HepG2 (cell line): ENCODE measurements around the gene B4GALT2. TPM values are rescaled to one million over a fixed set of nuclear protein-coding genes. Genes with fewer than 3 reads are reported as not detected.

Experiments used
- CENPBD1 ChIP-seq: sonication (generic); formaldehyde crosslinking; IDR thresholded peaks from 2 replicates; pipeline ENCODE4 v1.8.0; 2022; ENCODE audit warnings: missing genetic modification reagents, low read depth, mild to moderate bottlenecking, borderline replicate concordance
- CHD4 ChIP-seq: fragments of 200-600 bp; sonication (generic); IDR thresholded peaks from 2 replicates; pipeline ENCODE4 v1.7.0; 2017; ENCODE audit warnings: mild to moderate bottlenecking, low read length, borderline replicate concordance
- ELK4 ChIP-seq: sonication (generic); formaldehyde crosslinking; IDR thresholded peaks from 2 replicates; pipeline ENCODE4 v1.9.0; 2021; ENCODE audit warnings: missing genetic modification reagents, borderline replicate concordance
- GLMP ChIP-seq: sonication (generic); formaldehyde crosslinking; IDR thresholded peaks from 2 replicates; pipeline ENCODE4 v1.9.0; 2021; ENCODE audit warnings: missing genetic modification reagents, mild to moderate bottlenecking, borderline replicate concordance
- IRF9 ChIP-seq: sonication (generic); formaldehyde crosslinking; IDR thresholded peaks from 2 replicates; pipeline ENCODE4 v1.8.0; 2022; ENCODE audit warnings: missing genetic modification reagents, mild to moderate bottlenecking, borderline replicate concordance
- ISL2 ChIP-seq: sonication (generic); formaldehyde crosslinking; IDR thresholded peaks from 2 replicates; pipeline ENCODE4 v1.5.0; 2020; ENCODE audit warnings: missing genetic modification reagents
- KAT2B ChIP-seq: fragments of 150-350 bp; IDR thresholded peaks from 2 replicates; pipeline ENCODE4 v1.6.1; 2014; ENCODE audit warnings: low read depth, low read length, borderline replicate concordance
- KLF16 ChIP-seq, 2 experiments: sonication (generic) in 1 of 2; formaldehyde crosslinking in 1 of 2; IDR thresholded peaks; 2 replicates each; pipeline versions ENCODE4 v1.6.1 to v1.8.0; 2016 to 2023; ENCODE audit warnings: missing genetic modification reagents in 2 of 2, missing compliant biosample characterization in 1 of 2
- NAIF1 ChIP-seq: sonication (generic); formaldehyde crosslinking; IDR thresholded peaks from 2 replicates; pipeline ENCODE4 v1.5.0; 2020; ENCODE audit warnings: mild to moderate bottlenecking, missing genetic modification reagents, borderline replicate concordance
- PATZ1 ChIP-seq: sonication (generic); formaldehyde crosslinking; IDR thresholded peaks from 2 replicates; pipeline ENCODE4 v1.4.0; 2020; ENCODE audit warnings: missing genetic modification reagents
- SAFB2 ChIP-seq: sonication (generic); formaldehyde crosslinking; IDR thresholded peaks from 2 replicates; pipeline ENCODE4 v1.5.1; 2020; ENCODE audit warnings: missing genetic modification reagents, low read depth, mild to moderate bottlenecking, borderline replicate concordance
- SIX1 ChIP-seq: sonication (generic); formaldehyde crosslinking; IDR thresholded peaks from 2 replicates; pipeline ENCODE4 v1.4.0; 2020; ENCODE audit warnings: missing genetic modification reagents, borderline replicate concordance
- SMAD9 ChIP-seq: sonication (generic); formaldehyde crosslinking; IDR thresholded peaks from 2 replicates; pipeline ENCODE4 v1.5.1; 2020; ENCODE audit warnings: mild to moderate bottlenecking, missing genetic modification reagents
- TEF ChIP-seq: sonication (generic); formaldehyde crosslinking; IDR thresholded peaks from 2 replicates; pipeline ENCODE4 v1.5.0; 2020; ENCODE audit warnings: missing genetic modification reagents
- ZBTB34 ChIP-seq: sonication (generic); formaldehyde crosslinking; IDR thresholded peaks from 2 replicates; pipeline ENCODE4 v1.8.0; 2022; ENCODE audit warnings: mild to moderate bottlenecking, missing genetic modification reagents
- ZNF335 ChIP-seq: sonication (generic); formaldehyde crosslinking; IDR thresholded peaks from 2 replicates; pipeline ENCODE4 v1.4.0; 2020; ENCODE audit warnings: missing genetic modification reagents
- ZNF367 ChIP-seq: sonication (generic); formaldehyde crosslinking; IDR thresholded peaks from 2 replicates; pipeline ENCODE4 v1.4.0; 2020; ENCODE audit warnings: missing genetic modification reagents, borderline replicate concordance
- ZNF691 ChIP-seq: sonication (generic); formaldehyde crosslinking; IDR thresholded peaks from 2 replicates; pipeline ENCODE4 v1.4.0; 2020; ENCODE audit warnings: missing genetic modification reagents, low read depth, mild to moderate bottlenecking, borderline replicate concordance
- polyA plus RNA-seq, 8 experiments: library from polyadenylated mRNA; depleted of rRNA in 3 of 8; stranded (reverse) in 7 of 8; unstranded in 1 of 8; fragments of >200 nt; fragmentation: Illumina TruSeq in 4 of 8; extraction: Trizol in 4 of 8; gene quantifications; 2 replicates each; pipeline versions ENCODE4 v1.2.1 to v1.2.3, GENCODE V29; 2011 to 2016; ENCODE audit warnings: low read depth in 4 of 8, missing spikeins in 1 of 8, mixed read lengths in 1 of 8; ENCODE audit not compliant: insufficient read depth in 1 of 8
- total RNA-seq, 5 experiments: library from RNA; depleted of rRNA; stranded (reverse); fragments of >200 nt; fragmentation: Illumina TruSeq; extraction: Trizol; gene quantifications; 2 replicates each; pipeline ENCODE4 v1.2.3, GENCODE V29; 2016; ENCODE audit warnings: low read depth in 1 of 5

The B4GALT2 gene
- total and polyA plus RNA-seq, 2 of the 13 experiments (the other 11 are each of a cell fraction or from before 2014, with no cell fraction given) = 41.9 to 78.0 TPM

- TF ChIP-seq KLF16 (CRISPR knock-in tag; IDR thresholded peaks at IDR 0.05) (peak; percentile 44 to 54; a peak in 1 of 4 replicates), ELK4 (no peak), ZNF367 (no peak), GLMP (no peak), SIX1 (CRISPR knock-in tag) (no peak), PATZ1 (CRISPR knock-in tag) (peak; percentile 64), CHD4 (no peak), ZNF335 (CRISPR knock-in tag) (0 out of 2 replicates have a peak, but pooled peaks have one; percentile 82), SAFB2 (CRISPR knock-in tag) (peak; percentile 18; the same call in 1 of the 2 replicates), ISL2 (CRISPR knock-in tag) (peak; percentile 69; the same call in 1 of the 2 replicates), NAIF1 (CRISPR knock-in tag) (no peak; the same call in 1 of the 2 replicates), IRF9 (CRISPR knock-in tag) (peak; percentile 49; the same call in 1 of the 2 replicates), ZBTB34 (CRISPR knock-in tag) (peak; percentile 66; the same call in 1 of the 2 replicates), TEF (CRISPR knock-in tag) (no peak), CENPBD1 (CRISPR knock-in tag) (no peak), SMAD9 (CRISPR knock-in tag) (no peak), KAT2B (no peak), ZNF691 (CRISPR knock-in tag) (peak; percentile 3; the same call in 1 of the 2 replicates)
Measured at GRCh38 chr1:43991476-43992231, 12.6 kb downstream of the B4GALT2 start, which contains the start of gene CCDC24 (continued).
